Mucosa of rectum (tissue), 2 donors: Measurements from ENCODE around the gene WDR4.
"Not testable (repeated sequence)": the region's sequence is repeated elsewhere in the genome, so short reads cannot be mapped to it uniquely, and the experiment has no call there.

Source experiments
- H3K27ac ChIP-seq, 2 donors: one replicate each; pipeline ENCODE4 v1.7.0; 2013; ENCODE audit warnings: inconsistent platforms in 2 of 2, low read depth in 2 of 2, low read length in 2 of 2
- H3K27me3 ChIP-seq, 2 donors: one replicate each; pipeline ENCODE4 v1.7.0; 2013; ENCODE audit warnings: low read length in 2 of 2; ENCODE audit not compliant: control insufficient read depth in 2 of 2, insufficient read depth in 2 of 2
- H3K36me3 ChIP-seq, 2 donors: one replicate each; pipeline ENCODE4 v1.7.0; 2013; ENCODE audit warnings: low read length in 2 of 2; ENCODE audit not compliant: control insufficient read depth in 2 of 2, insufficient read depth in 2 of 2
- H3K4me1 ChIP-seq, 2 donors: one replicate each; pipeline ENCODE4 v1.7.0; 2013; ENCODE audit warnings: low read length in 2 of 2, mild to moderate bottlenecking in 1 of 2; ENCODE audit not compliant: control insufficient read depth in 2 of 2, insufficient read depth in 2 of 2
- H3K4me3 ChIP-seq, 2 donors: one replicate each; pipeline ENCODE4 v1.7.0; 2013; ENCODE audit warnings: low read length in 2 of 2
- H3K9ac ChIP-seq, 2 donors: one replicate each; pipeline ENCODE4 v1.7.0; 2013; ENCODE audit warnings: low read length in 2 of 2, low read depth in 1 of 2, mild to moderate bottlenecking in 1 of 2
- H3K9me3 ChIP-seq, 2 donors: one replicate each; pipeline ENCODE4 v1.7.0; 2013; ENCODE audit warnings: low read length in 2 of 2; ENCODE audit not compliant: control insufficient read depth in 2 of 2
- donor health status: healthy.
- donor health status: Normal muscosa, but diverticular disease.

WDR4 gene

DNA sequence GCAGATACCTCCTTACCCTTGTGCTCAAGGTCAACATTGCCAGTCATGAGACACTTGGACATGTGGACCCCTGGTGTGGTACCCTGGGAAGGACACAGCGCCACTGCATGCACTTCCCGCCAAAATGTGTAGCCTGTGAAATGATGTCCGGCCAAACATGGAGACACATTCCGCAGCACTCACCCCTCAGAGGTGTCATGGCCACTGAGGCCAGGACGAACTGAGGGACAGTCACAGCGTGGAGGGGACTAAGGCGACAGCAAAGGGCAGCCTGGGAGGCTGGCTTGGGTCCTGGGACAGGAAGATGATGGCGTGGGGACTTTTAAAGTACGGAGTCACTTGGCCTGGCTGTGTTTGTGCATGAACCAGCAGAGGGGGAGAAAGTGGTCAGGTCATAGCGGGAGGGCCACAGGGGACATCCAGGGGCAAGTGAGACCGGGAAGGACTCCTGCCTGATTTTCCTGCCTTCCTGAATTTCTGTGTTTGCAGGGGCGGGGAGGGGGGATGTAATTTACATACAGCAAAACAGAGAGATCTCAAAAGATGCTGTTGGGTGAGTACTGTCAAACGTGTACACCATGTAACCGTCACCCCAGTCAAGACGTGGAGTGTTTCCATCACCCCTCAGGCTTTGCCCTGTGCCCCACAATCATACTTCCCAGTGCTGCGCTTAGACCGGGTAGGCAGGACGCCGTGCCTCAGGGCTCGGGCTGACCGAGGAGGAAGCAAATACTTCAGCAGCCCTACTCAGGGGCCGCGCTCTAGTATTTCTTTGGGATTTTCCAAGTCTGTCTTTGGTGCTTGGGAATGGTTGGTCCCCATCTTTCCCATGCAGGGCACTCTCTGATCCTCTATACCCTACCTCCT, 45.2 kb downstream of the WDR4 start:
- Histone ChIP-seq H3K9me3 (no peaks in the 10 kb centered on the region), H3K27ac (no peak overlapping the region), H3K4me3 (no peak overlapping the region), H3K36me3 (no peaks in the 10 kb centered on the region), H3K27me3 (peaks cover 7 to 10% of the 10 kb centered on the region in 2 donors), H3K4me1 (peaks cover 0 to 4% of the 10 kb centered on the region in 2 donors), H3K9ac (no peak overlapping the region)

DNA sequence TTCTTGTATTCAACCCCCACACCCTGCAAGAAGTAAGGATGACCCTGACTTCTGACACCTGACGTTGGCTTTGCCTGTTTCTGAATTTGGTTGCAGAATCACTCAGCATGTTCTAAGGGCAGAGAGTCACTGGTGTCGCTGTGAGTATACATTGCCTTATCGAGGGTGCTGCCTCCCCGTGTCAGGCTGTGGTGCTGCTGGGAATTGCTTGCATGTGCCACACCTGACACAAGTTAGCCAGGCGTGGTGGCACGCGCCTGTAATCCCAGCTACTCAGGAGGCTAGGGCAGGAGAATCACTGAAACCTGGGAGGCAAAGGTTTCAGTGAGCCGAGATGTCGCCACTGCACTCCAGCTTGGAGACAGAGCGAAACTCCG, 45.9 kb downstream of the WDR4 start:
- Histone ChIP-seq H3K9ac (no peak overlapping the region), H3K27me3 (peaks cover 7 to 13% of the 10 kb centered on the region in 2 donors)

GRCh38 chr21:42832321-42832630, 47.1 kb downstream of the WDR4 start:
- not testable (repeated sequence) for H3K4me3 ChIP-seq, H3K27ac ChIP-seq, H3K36me3 ChIP-seq, H3K9me3 ChIP-seq, H3K9ac ChIP-seq, H3K4me1 ChIP-seq
- peaks cover 7 to 13% of the 10 kb centered on the region in 2 donors for H3K27me3 ChIP-seq

More for the DNA sequence above, 45.9 kb downstream of the WDR4 start:
- Histone ChIP-seq H3K36me3 (no peaks in the 10 kb centered on the region), H3K9me3 (no peaks in the 10 kb centered on the region), H3K27ac (no peak overlapping the region), H3K4me3 (no peak overlapping the region), H3K4me1 (peaks cover 0 to 4% of the 10 kb centered on the region in 2 donors)

DNA sequence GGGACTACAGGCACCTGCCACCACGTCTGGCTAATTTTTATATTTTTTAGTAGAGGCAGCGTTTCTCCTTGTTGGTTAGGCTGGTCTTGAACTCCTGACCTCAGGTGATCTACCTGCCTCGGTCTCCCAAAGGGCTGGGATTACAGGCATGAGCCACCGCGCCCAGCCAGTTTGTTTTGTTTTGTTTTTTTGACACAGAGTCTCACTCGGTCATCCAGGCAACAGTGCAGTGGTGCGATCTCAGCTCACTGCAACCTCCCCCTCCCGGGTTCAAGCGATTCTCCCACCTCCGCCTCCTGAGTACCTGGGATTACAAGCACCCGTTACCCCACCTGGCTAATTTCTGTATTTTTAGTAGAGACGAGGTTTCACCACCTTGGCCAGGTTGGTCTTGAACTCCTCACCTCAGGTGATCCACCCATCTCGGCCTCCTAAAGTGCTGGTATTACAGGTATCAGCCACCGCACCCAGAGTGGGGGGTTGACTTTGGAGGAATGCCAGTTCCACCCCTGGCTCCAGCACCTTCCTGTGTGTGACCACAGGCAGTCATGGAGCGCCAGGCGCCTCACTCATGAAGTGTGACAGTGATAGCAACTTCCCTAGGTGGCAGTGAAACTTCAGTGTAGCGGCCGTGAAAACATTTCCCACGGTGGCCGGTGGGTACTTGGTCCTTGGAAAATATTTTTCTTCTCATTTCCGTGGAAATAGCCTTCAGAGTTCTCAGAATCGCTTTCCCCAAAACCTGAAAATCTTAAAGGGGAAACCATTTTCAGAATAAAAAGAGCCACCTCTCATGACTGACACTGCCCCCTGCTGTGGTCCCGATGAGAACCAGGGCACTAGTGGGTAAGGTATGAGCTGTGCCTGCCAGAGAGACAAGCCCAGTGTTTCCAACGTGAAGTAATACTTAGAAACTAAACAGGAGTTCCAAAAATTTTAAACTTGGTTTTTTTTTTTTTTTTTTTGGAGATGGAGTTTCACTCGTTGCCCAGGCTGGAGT, 48.6 kb downstream of the WDR4 start:
- Histone ChIP-seq H3K4me1 (peaks cover 0 to 4% of the 10 kb centered on the region in 2 donors), H3K27me3 (peaks cover 7 to 13% of the 10 kb centered on the region in 2 donors), H3K9me3 (no peaks in the 10 kb centered on the region), H3K27ac (no peak overlapping the region), H3K36me3 (no peaks in the 10 kb centered on the region), H3K4me3 (no peak overlapping the region), H3K9ac (no peak overlapping the region)

DNA sequence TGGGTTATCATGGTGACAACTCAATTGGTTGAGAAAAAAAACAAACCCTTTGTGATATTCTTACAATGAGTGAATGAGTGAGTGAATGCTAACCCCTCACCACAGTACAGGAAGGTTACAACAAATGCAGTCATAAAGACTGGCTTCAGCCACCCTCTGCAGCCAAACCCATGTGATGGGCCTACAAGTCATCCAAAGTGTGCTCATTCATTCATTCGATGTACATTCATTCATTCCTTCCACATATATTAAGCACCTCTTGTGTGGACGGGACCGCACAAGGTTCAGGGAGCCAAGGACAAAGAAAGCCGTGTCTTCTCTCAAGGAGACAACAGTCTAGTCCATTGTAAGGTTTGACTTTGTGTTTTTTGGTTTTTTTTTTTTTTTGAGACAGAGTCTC, 49.4 kb downstream of the WDR4 start:
- Histone ChIP-seq H3K9me3 (no peaks in the 10 kb centered on the region), H3K9ac (no peak overlapping the region), H3K4me1 (peaks cover 0 to 4% of the 10 kb centered on the region in 2 donors), H3K27ac (no peak overlapping the region), H3K27me3 (peaks cover 7 to 13% of the 10 kb centered on the region in 2 donors), H3K4me3 (no peak overlapping the region), H3K36me3 (no peaks in the 10 kb centered on the region)

DNA sequence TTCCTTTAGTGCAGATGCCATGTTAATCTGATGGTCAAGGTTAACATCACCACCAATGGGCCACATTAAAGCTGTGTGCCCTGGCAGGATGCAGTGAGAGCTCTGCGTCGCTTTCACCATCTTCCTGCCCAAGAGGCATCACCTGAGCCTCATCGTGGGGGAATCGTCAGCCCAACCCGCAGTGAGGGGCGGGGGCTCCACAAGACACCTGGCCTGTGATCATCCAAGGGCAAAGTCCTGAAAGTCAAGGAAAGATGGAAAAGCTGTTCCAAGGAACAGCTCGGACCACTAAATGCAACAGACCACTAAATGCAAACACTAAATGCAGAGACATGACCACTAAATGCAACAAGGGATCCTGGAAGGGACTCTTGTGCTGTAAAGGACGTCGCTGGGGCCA, 49.9 kb downstream of the WDR4 start:
- H3K9ac ChIP-seq = no peak overlapping the region
- H3K9me3 ChIP-seq = no peaks in the 10 kb centered on the region
- H3K4me3 ChIP-seq = no peak overlapping the region
- H3K4me1 ChIP-seq = peaks cover 0 to 4% of the 10 kb centered on the region in 2 donors
- H3K36me3 ChIP-seq = no peaks in the 10 kb centered on the region
- no peak overlapping the region for H3K27ac ChIP-seq
- H3K27me3 ChIP-seq = peaks cover 7 to 13% of the 10 kb centered on the region in 2 donors

GRCh38 chr21:42827588-42827987, 51.8 kb downstream of the WDR4 start:
- H3K9me3 ChIP-seq = no peaks in the 10 kb centered on the region
- no peak overlapping the region for H3K9ac ChIP-seq
- H3K27me3 ChIP-seq = peaks cover 7 to 10% of the 10 kb centered on the region in 2 donors
- H3K36me3 ChIP-seq = no peaks in the 10 kb centered on the region
- no peak overlapping the region for H3K27ac ChIP-seq
- no peaks in the 10 kb centered on the region for H3K4me1 ChIP-seq
- H3K4me3 ChIP-seq = no peak overlapping the region

DNA sequence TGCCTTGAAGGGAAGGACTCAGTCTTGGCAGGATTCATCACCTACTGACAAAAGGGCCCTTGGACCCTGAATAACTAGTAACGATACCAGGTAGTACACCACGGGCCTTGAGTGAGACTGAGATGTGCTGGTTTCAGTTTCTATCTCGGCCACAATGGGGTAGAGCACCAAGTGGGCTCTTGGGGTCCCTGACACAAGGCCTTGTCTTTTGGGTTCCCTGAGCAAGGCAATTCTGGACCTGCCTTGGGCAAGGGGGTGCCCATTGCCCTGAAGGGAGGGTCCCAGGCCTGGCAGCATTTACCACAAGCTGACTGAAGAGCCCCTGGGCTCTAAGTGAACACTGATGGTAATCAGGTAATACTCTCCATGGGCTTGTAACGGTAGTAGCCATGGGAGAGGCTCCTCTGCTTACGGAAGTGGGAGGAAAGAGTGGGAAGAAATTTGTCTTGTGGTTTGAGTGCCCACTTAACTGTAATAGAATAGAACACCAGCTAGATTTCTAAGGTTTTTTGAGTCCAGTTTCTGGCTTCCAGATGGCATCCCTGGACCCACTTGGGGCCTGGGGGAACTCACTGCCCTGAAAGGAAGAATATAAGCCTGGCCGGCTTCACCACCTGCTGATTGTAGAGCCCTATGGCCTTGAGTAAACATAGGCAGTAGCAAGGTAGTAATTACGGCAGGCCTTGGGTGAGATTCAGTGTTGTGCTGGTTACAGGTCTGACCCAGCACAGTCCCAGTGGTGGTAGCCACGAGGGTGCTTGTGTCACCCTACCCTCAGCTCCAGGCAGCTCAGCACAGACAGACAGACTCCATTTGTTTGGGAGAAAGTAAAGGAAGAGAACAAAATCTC, 58.5 kb downstream of the WDR4 start:
- Histone ChIP-seq H3K27me3 (peaks cover 0 to 3% of the 10 kb centered on the region in 2 donors), H3K27ac (no peak overlapping the region), H3K9me3 (no peaks in the 10 kb centered on the region), H3K36me3 (no peaks in the 10 kb centered on the region), H3K9ac (no peak overlapping the region), H3K4me3 (no peak overlapping the region), H3K4me1 (no peaks in the 10 kb centered on the region)

- Histone ChIP-seq H3K4me1 (no peaks in the 10 kb centered on the region), H3K9ac (no peak overlapping the region), H3K36me3 (no peaks in the 10 kb centered on the region)
These were observed 59.3 kb downstream of the WDR4 start for GRCh38 chr21:42819861-42820615.

More at GRCh38 chr21:42819861-42820615, 59.3 kb downstream of the WDR4 start:
- Histone ChIP-seq H3K27me3 (peaks cover 0 to 3% of the 10 kb centered on the region in 2 donors), H3K4me3 (no peak overlapping the region), H3K27ac (no peak overlapping the region), H3K9me3 (no peaks in the 10 kb centered on the region)
